NCI-H748 (cell line): ENCODE results near the gene CYTH1.

Source experiments
- DNase-seq: peaks from one replicate; lab custom pipeline; 2025; ENCODE audit not compliant: unreplicated experiment; lab: John Stamatoyannopoulos, UW

The CYTH1 gene

DNA sequence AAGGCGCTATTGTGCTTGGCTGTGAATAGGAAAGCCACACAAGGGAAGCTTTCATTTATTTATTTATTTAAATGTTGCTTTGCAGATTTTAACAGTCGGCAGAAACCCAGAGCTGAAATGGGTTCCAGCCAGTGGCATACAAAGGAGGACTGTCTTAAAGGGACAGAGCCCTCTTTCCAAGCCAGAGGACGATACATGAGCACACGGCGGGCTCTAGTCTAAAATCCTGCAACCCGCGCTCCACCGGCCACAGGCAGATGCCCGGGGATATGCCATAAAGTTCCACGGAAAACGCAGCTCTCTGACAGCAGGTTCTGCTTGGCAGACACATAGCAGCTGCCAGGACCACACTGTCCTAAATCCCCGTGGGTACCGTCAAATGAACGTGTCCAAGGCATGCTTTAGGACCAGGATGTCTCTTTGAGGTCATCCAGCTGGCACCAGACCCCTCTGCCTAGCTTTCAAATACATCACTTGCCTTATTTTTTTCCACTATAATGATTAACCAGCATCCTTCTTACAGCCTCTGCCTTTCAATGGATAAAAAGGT is 64.6 kb downstream of the CYTH1 start:
- peak; percentile 91 for DNase-seq

DNA sequence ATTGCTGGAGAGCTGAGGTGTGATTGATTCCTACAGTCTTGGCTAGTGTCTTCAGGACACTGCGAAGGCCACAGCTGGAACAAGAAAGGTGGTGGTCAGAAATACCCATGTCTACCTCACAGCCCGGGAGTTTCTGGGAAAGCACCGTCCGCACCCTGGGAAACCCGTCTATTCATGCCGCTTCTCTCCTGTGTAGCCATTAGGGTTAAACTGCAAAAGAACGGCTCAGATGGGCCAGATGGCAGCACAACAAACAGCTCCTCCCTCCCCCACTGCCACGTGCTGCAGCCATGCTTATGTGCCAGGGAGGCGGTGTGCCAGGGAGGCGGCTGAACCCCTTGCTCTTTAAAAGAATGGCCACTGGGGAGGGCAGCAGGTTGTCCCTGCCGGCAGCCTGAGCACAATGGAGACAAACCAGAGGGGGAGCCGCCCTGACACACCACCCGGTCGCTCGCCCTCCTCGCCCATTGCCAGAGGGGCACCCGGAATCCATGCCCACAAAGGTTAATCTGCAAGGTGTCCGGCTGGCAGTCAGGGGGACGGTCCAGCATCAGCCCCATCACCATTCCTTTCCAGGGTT is 65.2 kb downstream of the CYTH1 start:
- peak; percentile 80 for DNase-seq

DNA sequence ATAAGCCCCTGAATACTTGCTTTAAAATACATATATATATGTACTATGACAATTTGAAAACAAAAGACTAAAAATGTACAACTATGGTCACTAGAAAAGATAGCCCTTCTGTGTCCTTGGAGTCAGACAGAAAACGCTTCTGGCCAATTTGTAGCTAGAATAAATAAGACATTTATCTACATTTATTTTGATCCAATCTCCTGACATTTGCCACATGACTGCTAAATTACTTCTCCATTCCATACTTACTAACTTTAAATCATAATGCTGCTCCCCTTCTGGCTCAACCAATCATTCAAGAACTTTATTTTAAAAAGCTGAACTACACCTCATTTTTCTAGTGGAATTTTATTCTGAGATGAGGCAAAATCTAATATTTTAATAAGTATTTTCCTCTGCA is 65.8 kb downstream of the CYTH1 start:
- no peak for DNase-seq

DNA sequence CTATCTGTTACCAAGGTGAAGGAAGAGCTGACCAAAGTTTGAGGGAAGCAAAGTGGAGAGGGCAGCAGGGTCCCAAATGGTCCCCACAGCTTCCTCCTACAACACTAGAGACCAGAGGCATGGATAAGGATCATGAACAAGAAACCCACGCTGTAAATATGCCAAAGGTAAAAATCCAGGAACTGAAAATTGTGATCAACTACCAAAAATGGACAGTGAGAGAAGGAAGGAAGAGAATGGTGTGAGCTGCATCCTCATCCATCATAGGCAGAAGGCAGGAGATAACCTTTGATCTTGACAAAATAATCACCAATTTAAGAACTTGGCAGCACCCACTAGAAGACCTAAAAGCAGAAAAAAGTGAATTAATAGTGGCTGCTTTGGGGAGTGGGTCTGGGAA is 66.2 kb downstream of the CYTH1 start:
- DNase-seq: no peak

DNA sequence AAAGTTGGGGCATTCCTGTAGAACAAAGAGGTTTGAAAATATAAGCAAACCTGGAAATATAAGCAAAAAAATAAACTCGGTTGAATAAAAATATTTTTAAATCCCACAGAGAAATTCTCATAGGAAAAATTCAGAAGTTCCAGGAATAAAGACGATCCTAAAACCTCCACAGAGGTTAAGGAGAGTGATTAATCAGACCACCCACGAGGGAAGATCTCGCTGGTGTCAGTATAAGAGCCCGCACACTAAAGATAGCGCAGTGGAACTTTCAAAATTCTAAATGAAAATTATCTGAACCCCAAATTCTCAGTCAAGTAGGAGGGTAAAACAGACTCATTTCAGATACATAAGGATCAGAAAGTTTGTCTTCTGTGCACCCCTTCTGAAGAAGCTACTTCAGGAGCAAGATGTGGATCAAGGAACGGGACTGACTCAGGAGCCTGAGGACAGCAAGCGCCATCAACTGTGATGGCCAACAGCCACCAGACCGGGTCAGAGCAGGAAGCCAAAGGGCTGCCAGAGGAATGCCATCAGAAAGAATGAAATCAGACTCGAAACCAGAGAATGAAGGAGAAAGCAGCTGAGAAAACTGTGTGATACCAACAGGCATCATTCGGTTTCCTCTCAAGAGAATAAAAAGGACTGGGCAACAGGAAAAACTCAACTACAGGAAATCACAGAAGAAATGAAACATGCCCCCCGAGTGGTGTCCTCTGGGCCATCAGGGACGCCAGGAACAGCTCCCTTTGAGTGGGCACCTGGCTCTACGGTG is 66.9 kb downstream of the CYTH1 start:
- DNase-seq: no peak

DNA sequence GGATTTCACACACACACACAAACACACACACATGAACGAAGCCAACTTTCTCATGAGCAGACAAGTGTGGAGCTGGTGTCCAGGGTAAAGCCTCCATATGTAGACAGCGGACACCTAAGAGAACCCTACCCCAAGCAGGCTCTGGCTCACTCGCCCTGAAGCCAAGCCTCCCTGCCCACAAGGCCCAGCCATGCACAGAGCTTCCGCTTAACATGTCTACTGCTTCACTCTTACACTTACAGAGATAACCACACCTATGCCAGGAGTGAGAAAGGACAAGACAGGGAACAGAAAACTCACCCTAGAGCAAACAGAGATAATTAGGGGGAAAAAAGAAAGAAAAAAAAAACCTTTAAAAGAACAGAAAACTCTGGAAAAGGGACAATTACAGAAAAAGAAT is 67.5 kb downstream of the CYTH1 start:
- DNase-seq: no peak

DNA sequence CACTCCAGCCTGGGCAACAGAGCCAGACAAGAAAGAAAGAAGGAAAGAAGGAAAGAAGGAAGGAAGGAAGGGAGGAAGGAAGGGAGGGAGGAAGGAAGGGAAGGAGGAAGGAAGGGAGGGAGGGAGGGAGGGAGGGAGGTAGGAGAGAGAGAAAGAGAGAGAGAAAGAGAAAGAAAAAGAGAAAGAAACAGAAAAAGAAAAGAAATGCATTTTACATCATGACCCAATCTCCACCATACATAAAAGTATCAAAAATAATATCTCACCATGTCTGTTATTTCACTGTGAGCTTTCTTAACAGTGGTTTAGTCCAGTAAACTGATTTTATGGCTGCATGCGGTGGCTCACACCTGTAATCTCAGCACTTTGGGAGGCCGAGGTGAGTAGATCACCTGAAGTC is 70.0 kb downstream of the CYTH1 start:
- no peak for DNase-seq

DNA sequence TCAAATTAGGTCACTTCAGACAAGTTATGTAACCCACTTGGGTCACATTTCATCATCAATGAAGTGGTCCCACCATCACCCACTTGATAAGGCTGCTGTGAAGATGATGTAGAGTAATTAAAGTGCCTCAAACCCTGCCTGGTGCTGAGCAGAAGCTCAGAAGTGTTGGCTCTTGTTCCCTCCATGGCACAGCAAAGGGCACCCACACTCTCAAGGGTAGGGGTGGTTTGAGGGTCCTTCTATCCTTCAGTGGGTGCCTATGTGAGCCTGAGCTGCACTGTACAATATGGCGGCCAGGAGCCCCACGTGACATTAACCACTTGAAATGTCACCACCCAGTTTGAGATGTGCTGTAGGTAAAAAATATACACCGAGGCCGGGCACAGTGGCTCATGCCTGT is 71.5 kb downstream of the CYTH1 start:
- DNase-seq: no peak

DNA sequence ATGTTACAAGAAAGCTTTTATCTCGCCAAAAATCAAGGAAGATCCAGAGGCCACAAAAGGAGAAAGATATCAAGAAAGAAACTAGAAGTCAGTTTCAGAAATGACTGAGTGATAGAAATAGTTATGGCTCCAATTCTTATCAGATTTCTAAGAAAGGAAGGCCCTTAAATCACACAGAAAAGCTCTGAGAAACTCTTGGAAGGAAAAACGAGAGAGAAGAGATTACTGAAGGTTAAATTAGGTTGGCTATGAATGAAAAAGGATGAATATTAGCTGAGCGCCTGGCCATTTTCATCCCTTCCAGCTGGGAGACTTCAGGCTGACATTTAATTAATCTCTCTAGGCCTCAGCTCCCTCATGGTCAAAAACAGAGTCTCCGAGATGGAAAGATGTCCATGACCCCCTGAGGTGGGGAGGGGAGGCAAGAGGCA is 72.3 kb downstream of the CYTH1 start:
- no peak for DNase-seq

DNA sequence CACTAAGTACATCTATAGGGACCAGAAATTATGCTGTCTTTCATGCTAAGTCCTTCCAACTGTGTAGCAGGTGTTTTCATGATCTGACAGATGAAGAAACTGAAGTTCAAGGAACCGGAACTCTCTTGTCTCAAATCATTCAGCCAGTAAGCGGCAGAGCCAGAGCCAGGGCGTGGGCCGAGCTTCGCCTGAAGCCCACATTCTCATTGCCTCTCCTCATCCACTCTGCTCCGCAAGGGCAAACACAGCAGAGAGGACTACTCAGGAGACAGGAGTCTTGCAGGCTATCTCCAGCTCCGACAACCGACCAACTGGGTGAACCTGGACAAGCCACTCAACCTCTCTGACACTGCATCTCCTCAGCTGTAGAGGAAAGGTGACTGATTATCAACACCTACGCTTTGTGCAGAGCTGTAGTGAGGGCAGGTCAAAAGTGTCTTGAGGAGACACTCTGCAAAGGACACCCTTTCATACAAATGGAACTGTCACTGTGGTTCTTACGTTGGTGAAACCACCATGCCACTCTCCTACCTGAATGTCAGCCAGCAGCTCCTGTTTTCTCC is 72.9 kb downstream of the CYTH1 start:
- no peak for DNase-seq

DNA sequence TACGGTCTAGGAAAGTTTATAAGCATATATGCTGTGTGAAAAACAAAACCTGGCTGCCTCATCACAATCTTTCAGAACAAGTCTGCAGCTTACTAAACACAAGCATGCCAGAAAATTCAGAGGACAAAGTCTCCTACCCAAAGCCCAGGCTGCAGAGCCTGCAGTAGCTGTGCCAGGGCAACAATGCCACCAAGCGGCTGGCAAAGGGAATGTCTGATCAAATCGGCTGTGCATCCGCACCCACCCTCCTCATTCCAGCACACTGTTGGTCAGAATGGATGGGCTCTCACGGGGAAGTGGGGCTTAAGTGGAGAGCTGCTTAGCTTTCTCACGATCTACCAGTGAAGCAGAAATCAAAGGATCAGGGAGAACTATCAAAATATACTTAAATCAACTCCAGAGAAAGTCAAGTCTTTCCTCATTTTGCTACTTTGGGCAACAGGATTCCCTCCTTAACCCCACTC is 73.5 kb downstream of the CYTH1 start:
- peak; percentile 58 for DNase-seq

DNA sequence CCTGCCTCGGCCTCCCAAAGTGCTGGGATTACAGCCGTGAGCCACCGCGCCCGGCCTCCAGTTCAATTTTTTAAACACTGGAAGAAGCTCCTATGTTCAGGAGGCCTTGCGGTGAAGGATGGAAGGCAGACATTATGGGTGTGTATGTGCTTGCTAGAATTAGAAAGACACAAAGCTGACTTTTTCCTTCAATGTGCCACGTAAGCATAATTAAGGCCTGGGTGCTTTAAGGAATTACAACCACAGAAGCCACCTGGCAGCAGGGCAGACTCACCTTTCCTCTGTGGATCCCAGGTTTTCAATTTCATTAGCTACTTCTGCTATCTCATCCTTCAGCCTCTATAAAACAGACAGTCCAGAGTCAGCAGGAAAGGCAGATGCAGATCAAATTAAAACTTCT is 74.2 kb downstream of the CYTH1 start:
- no peak for DNase-seq

DNA sequence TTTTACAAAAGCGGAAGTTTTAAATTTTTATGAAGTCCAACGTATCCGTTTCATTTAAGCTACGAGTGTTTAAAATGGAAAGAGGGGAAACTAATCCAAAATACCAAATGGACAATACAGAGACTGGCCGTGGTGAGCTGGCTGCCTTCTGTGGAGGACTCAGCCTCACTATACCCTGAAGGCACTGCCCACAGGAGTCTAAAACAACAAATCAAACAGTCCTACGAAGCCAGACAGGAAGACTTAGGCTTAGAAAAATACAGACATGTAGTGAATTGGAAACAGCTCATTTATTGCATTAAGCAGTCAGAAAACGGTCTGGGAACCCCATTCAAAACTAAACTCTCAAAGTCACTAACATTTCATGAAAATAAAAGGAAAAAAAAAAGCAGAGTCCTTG is 75.1 kb downstream of the CYTH1 start:
- no peak for DNase-seq

DNA sequence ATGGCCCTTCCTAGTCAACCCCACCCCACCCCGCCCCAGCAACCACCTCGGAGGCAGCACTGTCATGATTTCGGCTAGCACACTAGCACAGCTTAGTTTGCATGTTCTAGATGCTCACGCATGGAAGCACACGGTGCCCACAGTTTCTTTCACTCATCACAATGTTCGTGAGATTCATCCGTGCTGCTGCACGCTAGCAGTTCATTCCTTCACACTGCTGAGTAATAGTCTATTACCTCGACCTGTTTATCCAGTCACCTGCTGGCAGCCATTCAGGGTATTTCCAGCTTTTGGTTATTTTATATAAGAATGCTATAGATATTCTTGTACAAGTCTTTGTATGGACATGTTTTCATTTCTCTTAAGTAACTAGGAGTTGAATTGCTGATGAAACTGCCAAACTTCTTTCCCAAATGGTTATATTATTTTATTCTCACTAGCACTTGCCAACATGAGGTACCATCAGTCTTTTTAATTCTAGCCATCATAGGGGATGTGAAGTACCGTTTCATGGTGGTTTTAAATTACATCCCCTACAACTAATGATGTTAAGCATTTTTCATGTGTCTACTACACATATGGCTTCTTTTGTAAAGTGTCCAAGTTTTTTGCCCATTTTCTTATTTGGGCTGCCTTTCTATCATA is 75.7 kb downstream of the CYTH1 start:
- no peak for DNase-seq

DNA sequence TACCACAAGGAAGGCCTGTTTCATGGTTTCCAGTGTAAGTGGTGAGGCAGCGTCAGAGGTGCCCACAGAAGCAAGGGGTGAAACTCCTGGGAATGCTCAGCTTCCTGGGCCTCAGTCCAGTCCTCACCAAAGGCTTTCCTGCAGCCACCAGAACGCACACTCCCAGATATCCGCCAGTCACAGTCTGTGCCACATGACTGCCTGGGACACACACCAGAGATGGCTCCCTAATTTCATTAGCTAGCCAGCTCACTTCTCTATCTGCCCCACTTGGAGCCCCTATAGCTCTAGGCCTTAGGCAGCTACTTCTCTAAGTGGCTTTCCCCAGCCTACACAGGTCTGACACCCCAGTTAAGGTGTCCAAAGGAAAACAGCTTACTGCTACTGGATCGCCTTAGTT is 77.0 kb downstream of the CYTH1 start:
- no peak for DNase-seq

DNA sequence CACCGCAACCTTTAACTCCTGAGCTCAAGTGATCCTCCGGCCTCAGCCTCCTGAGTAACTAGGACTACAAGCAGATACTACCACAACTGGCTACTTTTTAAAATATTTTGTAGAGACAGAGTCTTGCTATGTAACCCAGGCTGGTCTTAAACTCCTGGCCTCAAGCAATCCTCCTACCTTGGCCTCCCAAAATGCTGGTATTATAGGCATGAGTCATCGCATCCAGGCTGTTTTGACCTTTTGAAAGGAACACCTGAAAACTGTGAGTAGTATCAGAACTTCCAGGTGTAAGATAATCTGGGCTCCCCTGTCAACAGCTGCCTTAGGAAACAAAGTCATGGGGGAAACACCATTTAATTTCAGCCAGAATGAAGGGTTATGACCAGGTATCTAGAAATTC is 77.5 kb downstream of the CYTH1 start:
- DNase-seq: no peak

DNA sequence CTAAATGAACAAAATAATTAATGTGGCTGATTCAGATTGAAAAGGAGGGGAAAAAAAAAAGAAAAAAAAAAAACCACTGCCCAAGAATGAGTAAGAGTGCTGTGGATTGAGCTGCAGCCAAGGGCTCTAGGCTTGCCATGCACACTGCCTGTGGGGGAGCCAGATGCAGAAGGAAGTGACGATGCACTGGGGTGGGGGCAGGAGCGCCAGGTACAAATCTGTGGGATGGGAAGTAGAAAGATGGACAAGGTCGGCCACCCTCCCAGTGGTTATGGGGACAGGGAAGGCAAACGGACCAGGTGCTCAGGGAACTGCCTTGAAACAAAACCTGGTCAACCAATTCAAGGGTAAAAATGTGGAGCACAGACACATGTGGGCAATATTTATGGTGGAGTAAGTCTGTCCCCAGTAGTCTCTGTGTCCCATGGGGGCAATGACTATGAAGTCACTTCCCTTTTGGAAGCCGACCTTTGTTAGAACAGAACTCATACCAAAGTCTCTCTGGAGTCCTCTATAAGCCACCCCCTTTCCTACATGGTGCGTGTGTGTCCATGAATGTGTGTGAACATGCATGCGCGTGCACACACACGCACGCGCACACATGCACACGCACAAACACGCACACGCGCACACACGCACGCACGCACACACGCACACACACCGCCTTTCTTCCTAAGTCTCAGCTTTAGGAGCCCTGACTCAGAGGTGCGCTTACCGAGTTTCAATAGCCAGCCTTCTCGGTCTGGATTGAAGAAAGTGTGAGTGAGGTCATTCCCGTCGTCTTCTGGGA is 84.3 kb downstream of the CYTH1 start:
- DNase-seq: no peak

DNA sequence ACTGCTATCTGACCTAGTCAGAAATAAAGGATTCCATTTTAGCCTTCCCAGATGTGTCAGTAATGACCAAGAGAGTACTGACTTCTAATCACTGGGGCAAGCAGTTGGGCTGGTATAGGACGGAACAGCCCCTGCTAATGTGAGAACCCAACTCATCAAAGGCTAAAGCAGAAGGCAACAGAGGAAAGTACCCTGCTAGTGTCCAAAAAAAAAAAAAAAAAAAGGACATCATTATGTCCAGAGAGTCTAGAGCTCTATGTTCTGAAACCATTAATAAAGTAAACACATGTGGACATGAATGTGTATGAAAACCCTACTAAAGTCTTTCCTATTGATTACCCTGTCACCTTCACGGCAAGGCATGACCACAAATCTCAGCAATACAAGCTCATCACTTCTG is 85.0 kb downstream of the CYTH1 start:
- no peak for DNase-seq

DNA sequence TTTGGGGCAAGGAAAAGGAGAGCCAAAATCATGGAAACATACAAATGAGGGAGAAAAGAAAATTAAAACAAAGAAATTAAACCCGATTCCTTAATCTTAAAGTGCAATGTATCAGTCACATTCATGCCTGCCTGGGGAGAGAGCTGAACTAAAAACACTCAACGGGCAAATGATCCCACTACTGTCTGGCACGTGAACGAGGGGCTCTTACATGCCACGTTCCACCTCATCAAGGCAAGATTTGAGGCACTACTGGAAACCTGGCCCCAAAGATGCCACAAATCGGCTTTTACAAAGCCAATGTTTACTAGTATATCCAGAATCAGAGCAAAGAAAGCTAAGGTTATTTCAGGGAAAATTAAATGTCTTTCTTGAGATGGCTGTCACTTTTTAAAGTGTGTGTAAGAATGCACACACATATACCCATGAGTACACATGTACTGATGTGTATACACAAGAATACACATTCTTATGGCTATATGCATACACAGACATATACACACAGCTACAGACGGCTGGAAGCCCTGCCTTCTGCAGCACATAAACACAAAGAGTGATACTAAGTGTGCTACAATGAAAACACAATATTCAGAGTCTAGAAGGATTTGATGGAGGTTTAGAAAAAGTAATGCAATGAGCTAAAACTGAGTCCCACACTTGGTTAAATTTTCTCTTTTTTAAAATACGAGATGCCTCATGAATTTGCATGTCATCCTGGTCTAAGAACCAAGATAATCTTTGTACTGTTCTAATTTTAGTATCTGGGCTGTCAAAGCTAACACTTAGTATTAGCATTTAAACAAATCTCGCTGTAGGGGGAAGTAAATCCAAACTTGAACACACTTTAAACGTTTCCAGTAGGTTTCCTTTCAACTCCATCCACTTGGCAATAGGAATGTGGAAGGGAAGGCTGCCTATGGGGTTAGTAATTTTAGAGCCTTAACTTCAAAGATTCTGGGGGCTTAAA is 85.8 kb downstream of the CYTH1 start:
- no peak for DNase-seq
